ENCODE data around the gene POLR3GL. TPM values are rescaled to one million over a fixed set of nuclear protein-coding genes. Genes with fewer than 3 reads are reported as not detected.
A peak's percentile ranks its signal among the peaks of the same experiment; 100 is the strongest.

Gene POLR3GL
- total and polyA plus RNA-seq, 2 donors (not counting 1 experiment from before 2014, with no cell fraction given), result 23.3 to 23.8 TPM

DNA sequence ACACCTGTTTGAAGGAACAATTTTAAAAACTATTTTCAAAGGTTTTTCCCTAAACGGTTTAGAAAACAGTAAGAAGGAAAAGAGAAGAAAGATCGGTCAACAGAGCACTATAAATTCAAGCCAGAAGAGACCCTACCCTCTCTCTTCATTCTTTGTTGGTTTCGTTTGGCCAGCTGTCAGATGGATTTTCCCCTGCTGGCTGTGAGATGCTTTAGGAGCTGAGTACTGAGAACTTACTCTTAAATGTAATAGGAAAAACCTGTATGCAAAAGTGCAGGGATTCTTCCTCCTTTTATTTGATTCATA is 33.2 kb downstream of the POLR3GL start:
- Histone ChIP-seq H3K4me1 (ENCODE audit: control insufficient read depth, extremely low read depth, insufficient read depth, low read length) (peaks cover 10% of the 10 kb centered on the region), H2AFZ (ENCODE audit: low read length) (no peak overlapping the region), H3K27ac (ENCODE audit: insufficient read depth, low read length) (no peak overlapping the region), H3K4me2 (ENCODE audit: extremely low read depth, insufficient read depth, low read length) (no peak overlapping the region), H4K20me1 (ENCODE audit: control insufficient read depth, extremely low read depth, insufficient read depth, low read length) (no peaks in the 10 kb centered on the region), H3K4me3 (replicated peaks in 1 of 4; ENCODE audit: control extremely low read depth in 1 of 4, insufficient read depth in 1 of 4, low read depth in 3 of 4, low read length in 4 of 4) (peak overlapping the region in 2 of 4 experiments; percentile 1 to 66), H3K36me3 (ENCODE audit: control insufficient read depth, insufficient read depth, low read length) (peaks cover 4% of the 10 kb centered on the region), H3K27me3 (ENCODE audit: control insufficient read depth, insufficient read depth, low read length) (no peaks in the 10 kb centered on the region), H3K9ac (ENCODE audit: insufficient read depth, low read length) (no peak overlapping the region), H3K79me2 (ENCODE audit: control insufficient read depth, insufficient read depth, low read length) (peaks cover 17% of the 10 kb centered on the region), H3K9me3 (ENCODE audit: control insufficient read depth, insufficient read depth, low read depth, low read length) (no peaks in the 10 kb centered on the region)
- DNase-seq (ENCODE audit: low read depth in 2 of 2), result no peak
- peak in 1 of 2 donors; percentile 15 for TF ChIP-seq CTCF (conservative IDR thresholded peaks at IDR 0.05 in 1 of 2, IDR thresholded peaks at IDR 0.05 in 1 of 2; ENCODE audit: low read depth in 1 of 2, low read length in 2 of 2)
- no peak for TF ChIP-seq EZH2 (IDR thresholded peaks at IDR 0.05; ENCODE audit: low read length, missing control alignments)

DNA sequence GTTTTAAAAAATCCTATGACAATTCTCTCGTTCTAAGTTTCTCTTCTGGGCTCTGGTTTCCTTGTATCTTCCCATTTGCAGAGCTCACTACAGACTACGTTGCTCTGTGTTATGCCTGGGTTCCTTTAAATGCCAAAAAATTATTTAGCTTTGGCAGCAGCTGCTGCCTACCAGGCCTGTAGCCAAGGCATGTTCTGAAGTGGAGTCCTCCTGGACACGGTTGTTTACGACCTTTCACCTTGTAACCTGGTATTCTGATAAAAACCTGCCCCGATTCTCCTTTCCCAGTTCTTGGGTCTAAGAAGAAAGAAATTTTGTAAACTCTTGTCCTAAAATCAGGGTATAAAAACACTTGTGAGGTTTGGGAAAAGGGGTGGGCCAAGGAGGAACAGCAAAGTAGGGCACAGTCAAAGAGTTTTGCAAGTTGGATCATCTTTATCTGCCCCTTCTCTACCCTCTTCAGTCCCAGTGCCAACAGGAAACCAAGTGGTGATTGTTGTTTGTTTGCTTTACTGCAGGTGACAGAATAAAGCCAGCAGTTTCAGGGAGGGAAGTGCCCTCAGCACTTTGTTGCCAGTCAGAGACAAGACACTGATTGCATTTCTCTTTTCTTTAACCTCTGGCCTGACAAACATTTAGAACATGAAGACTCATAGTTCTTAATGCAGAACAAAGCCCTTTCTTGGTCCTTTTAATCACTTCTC is 35.0 kb downstream of the POLR3GL start:
- Histone ChIP-seq H3K9me3 (ENCODE audit: control insufficient read depth, insufficient read depth, low read depth, low read length) (no peaks in the 10 kb centered on the region), H3K4me1 (ENCODE audit: control insufficient read depth, extremely low read depth, insufficient read depth, low read length) (peaks cover 5% of the 10 kb centered on the region), H3K27me3 (ENCODE audit: control insufficient read depth, insufficient read depth, low read length) (no peaks in the 10 kb centered on the region), H3K36me3 (ENCODE audit: control insufficient read depth, insufficient read depth, low read length) (peaks cover 1% of the 10 kb centered on the region), H3K4me3 (replicated peaks in 1 of 4; ENCODE audit: control extremely low read depth in 1 of 4, insufficient read depth in 1 of 4, low read depth in 3 of 4, low read length in 4 of 4) (peak overlapping the region in 1 of 4 experiments; percentile 3), H3K79me2 (ENCODE audit: control insufficient read depth, insufficient read depth, low read length) (peaks cover 16% of the 10 kb centered on the region), H3K9ac (ENCODE audit: insufficient read depth, low read length) (no peak overlapping the region), H3K4me2 (ENCODE audit: extremely low read depth, insufficient read depth, low read length) (no peak overlapping the region), H2AFZ (ENCODE audit: low read length) (peak overlapping the region; percentile 8), H4K20me1 (ENCODE audit: control insufficient read depth, extremely low read depth, insufficient read depth, low read length) (no peaks in the 10 kb centered on the region), H3K27ac (ENCODE audit: insufficient read depth, low read length) (no peak overlapping the region)
- TF ChIP-seq EZH2 (IDR thresholded peaks at IDR 0.05; ENCODE audit: low read length, missing control alignments), result no peak
- TF ChIP-seq CTCF (conservative IDR thresholded peaks at IDR 0.05 in 1 of 2, IDR thresholded peaks at IDR 0.05 in 1 of 2; ENCODE audit: low read depth in 1 of 2, low read length in 2 of 2), result no peak
- DNase-seq (ENCODE audit: low read depth in 2 of 2), result no peak

DNA sequence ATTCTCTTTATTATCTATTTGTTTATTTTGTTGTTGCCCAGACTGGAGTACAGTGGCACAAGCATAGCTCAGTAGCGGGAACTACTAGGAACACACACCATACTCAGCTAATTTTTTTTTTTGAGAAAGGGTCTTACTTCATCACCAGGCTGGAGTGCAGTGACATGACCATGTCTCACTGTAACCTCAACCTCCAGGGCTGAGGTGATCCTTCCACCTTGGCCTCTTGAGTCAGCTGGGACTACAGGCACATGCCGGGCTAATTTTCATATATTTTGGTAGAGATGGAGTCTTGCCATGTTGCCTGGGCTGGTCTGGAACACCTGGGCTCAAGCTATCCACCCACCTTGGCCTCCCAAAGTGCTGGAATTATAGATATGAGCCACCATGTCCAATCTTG is 37.2 kb downstream of the POLR3GL start:
- no peak for DNase-seq (ENCODE audit: low read depth in 2 of 2)
- H3K4me3 ChIP-seq (replicated peaks in 1 of 4; ENCODE audit: control extremely low read depth in 1 of 4, insufficient read depth in 1 of 4, low read depth in 3 of 4, low read length in 4 of 4), result no peak overlapping the region
- H3K27me3 ChIP-seq (ENCODE audit: control insufficient read depth, insufficient read depth, low read length), result no peaks in the 10 kb centered on the region
- no peak overlapping the region for H3K27ac ChIP-seq (ENCODE audit: insufficient read depth, low read length)
- no peak overlapping the region for H3K9ac ChIP-seq (ENCODE audit: insufficient read depth, low read length)
- no peaks in the 10 kb centered on the region for H3K36me3 ChIP-seq (ENCODE audit: control insufficient read depth, insufficient read depth, low read length)
- peaks cover 4% of the 10 kb centered on the region for H3K4me1 ChIP-seq (ENCODE audit: control insufficient read depth, extremely low read depth, insufficient read depth, low read length)
- TF ChIP-seq CTCF (conservative IDR thresholded peaks at IDR 0.05 in 1 of 2, IDR thresholded peaks at IDR 0.05 in 1 of 2; ENCODE audit: low read depth in 1 of 2, low read length in 2 of 2) (no peak), EZH2 (IDR thresholded peaks at IDR 0.05; ENCODE audit: low read length, missing control alignments) (no peak)
- no peak overlapping the region for H3K4me2 ChIP-seq (ENCODE audit: extremely low read depth, insufficient read depth, low read length)
- no peaks in the 10 kb centered on the region for H3K79me2 ChIP-seq (ENCODE audit: control insufficient read depth, insufficient read depth, low read length)
- H2AFZ ChIP-seq (ENCODE audit: low read length), result no peak overlapping the region
- H4K20me1 ChIP-seq (ENCODE audit: control insufficient read depth, extremely low read depth, insufficient read depth, low read length), result no peaks in the 10 kb centered on the region
- H3K9me3 ChIP-seq (ENCODE audit: control insufficient read depth, insufficient read depth, low read depth, low read length), result no peaks in the 10 kb centered on the region
